Measurements from ENCODE around the gene PRRT1.
"Not testable (repeated sequence)": the region's sequence is repeated elsewhere in the genome, so short reads cannot be mapped to it uniquely, and the experiment has no call there.

Gene PRRT1

DNA sequence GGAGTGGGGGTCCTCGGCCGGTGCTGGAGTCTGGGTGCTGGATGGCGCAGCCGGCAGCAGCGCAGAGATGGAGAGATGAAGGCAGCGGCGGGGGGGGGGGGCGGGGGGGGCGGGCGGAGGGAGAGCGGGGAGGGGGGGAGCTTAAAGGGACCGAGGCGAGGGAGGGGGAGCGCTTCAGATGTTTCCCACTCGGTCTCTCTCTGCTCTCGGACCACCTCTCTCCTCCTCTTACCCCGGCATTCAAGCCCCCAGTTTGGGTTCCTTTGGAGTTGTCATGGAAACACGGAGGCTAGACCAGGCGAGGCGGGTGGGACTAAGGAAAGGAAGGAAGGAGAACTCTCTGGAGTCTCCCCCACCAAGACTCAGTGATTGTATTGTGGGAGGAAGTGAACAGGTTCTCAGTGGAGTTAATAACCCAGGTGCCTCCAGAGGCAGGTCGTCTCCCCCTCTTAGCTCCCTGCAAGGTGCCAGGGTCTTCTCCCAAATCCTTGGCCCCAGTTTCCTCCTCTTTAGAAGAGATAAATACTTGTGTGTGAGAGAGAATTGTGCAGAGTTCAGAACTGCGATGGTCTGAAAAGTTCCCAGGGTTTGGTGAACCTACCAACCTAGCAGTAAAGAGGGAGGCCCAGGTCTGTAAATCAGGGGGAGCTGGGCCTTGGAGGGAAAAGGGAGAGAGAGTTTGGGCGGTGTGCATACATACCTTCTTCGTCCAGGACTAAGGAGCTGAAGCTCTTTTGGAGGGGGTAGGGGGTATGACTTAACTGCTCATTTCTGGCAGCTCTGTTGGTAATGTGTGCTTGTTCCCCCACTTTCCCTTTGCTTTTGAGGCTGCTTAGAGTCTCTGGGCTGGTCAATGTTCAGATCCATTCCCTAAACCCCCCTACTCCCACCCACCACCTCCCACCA lies at the start of gene PRRT1:
TSS of gene PRRT1 (minus strand) at position 77 of the 906 bp plus-strand sequence. CDS start 112 bp downstream, outside the sequence.
- in situ Hi-C loops (cut with MboI; ENCODE audit: low sequenced_read_pairs) = no loop called here

DNA sequence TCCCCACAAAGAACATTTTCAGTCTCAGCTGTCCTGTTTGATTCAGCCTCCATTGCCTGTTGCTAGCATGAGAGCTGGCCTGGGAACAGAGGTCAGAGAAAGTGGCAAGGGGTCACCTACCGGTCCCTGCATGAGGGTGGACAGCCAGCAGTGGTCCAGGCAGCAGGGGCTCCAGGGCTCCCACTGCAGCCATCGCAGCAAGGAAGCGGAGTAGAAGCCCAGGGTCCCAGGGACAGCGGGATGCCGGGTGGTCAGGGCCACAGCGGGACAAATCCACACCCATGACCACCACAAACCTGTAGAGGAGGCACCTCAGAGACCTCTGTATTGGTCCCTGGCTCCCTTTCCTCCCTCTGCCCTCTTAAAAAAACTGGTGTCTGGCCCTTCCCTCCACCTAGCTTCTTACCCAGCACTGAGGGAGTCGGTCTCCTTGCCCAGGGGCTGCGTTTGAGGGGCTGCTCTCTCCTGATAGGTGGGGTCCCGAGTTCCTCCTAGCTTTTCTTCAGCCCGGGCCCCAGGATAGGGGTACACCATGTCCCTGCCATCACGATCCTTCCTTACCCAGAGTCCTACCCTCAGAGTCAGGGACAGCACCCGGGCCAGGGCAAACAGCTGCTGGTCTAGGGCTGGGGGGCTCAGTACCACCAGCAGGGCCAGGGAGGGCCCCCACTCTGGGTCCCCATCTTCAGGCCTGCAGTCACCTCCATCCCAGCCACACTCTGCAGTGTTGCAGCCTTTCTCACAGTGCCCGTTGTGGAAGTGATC lies 49.2 kb upstream of the PRRT1 start:
- in situ Hi-C loops (cut with MboI; ENCODE audit: low sequenced_read_pairs) = no loop called here

- in situ Hi-C loops (cut with MboI; ENCODE audit: low sequenced_read_pairs) = no loop called here
These were observed 47.1 kb upstream of the PRRT1 start for GRCh38 chr6:32198866-32199265.

- in situ Hi-C loops (cut with MboI; ENCODE audit: low sequenced_read_pairs) = no loop called here
These were observed 46.6 kb upstream of the PRRT1 start for GRCh38 chr6:32198345-32198696.

DNA sequence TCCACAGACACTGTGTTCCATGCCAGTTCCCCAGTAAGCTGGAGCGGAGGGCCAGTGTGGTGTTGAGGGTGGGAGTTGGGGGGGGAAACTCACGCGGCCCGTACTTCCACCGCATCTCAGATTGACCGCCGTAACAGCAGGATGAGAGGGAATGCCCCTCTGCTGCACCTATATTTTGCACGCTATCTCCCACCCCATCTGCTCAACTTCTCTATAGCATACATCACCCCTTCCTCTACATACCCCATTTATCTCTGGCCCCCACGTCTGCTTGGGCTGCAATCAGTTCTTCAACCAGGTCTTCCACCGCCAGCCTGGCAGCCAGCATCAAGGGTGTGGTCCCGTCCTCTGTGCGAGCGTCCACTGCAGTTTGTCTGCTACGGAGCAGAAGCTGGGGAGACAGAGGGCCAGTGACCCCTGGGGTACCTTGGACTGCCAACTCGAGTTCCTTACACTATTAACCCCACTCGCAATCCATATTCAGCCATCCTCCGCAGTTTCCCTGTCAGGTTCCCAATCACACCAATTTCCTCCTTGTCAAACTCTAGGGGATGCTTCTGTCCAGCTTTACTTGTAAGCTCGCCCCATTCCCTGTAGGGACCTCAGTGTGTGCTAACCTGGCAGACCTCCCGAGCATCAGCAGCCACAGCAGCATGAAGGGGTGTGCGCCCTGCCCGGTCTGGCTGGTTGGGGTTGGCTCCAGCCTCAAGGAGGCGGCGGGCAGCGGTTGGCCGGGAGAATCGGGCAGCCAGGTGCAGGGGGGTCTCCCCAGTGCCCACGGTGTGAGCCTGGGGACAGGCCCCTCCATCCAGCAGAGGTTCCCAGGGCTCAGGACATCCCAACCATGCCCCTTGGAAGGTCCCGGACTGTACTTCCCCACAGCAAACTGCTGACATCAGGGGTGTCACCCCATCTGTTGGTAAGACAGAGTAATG lies 45.2 kb upstream of the PRRT1 start:
- in situ Hi-C loops (cut with MboI; ENCODE audit: low sequenced_read_pairs) = no loop called here

GRCh38 chr6:32195902-32196681 lies 44.4 kb upstream of the PRRT1 start:
- in situ Hi-C loops (cut with MboI; ENCODE audit: low sequenced_read_pairs) = no loop called here

DNA sequence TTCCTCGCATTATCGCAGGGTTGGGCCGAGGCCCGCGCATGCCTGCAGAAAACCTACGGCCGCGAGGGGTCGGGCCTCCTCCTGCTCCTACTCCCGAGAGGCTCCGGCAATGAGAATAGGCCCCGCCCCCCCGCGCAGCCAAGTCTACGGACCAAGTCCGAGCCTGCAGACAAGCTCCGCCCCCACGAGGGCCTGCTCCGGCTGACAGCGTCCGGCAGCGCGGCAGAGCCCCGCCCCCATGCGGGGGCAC lies 43.8 kb upstream of the PRRT1 start:
- in situ Hi-C loops (cut with MboI; ENCODE audit: low sequenced_read_pairs) = no loop called here

DNA sequence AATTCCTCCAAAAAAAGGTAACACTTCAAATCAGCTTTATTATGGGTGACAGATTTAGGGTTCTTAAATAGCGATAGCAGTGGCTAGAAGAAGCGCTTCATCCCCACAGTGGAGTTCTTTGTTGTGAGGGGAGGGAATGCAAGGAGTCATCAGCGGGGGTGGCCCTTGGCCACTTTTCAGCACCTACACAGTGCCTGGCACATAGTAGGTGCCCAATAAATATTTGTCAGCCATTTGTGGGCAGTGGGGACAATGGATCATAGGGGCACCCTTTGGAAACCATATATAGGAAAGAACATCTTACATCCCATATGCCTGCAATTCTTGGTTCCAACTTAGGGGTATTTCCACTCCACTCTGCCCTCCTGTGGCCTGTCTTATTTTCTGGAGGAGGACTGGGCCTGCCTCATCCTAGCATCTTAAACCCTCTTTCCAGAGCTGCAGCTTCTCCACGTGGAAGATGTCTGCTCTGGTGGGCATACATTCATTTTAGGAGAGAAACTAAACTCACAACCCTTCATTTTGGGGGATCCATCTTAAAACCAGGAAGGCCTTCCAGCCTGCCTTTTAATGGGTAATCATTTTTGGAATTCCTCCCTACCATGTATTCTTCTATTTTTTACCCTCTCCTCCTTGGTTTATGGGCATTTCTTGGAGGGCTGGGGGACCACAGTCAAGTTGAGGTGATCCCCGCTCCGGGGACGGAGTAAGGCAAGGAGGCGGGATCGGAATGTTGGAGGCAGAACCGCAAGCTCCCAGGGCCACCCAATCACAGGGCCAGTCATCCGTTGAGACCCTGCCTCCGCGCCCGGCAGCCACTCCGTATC lies 43.3 kb upstream of the PRRT1 start:
- in situ Hi-C loops (cut with MboI; ENCODE audit: low sequenced_read_pairs) = no loop called here

GRCh38 chr6:32194388-32194787 lies 42.6 kb upstream of the PRRT1 start:
- in situ Hi-C loops (cut with MboI; ENCODE audit: low sequenced_read_pairs) = no loop called here

GRCh38 chr6:32193096-32193495 lies 41.4 kb upstream of the PRRT1 start:
- in situ Hi-C loops (cut with MboI; ENCODE audit: low sequenced_read_pairs) = not testable (repeated sequence)

GRCh38 chr6:32192608-32193039 lies 40.9 kb upstream of the PRRT1 start, which contains the start of gene GPSM3:
Gene GPSM3, minus strand, starts transcription at chr6:32192643. Its CDS starts 130 bp downstream, at chr6:32192513.
- in situ Hi-C loops (cut with MboI; ENCODE audit: low sequenced_read_pairs) = no loop called here

DNA sequence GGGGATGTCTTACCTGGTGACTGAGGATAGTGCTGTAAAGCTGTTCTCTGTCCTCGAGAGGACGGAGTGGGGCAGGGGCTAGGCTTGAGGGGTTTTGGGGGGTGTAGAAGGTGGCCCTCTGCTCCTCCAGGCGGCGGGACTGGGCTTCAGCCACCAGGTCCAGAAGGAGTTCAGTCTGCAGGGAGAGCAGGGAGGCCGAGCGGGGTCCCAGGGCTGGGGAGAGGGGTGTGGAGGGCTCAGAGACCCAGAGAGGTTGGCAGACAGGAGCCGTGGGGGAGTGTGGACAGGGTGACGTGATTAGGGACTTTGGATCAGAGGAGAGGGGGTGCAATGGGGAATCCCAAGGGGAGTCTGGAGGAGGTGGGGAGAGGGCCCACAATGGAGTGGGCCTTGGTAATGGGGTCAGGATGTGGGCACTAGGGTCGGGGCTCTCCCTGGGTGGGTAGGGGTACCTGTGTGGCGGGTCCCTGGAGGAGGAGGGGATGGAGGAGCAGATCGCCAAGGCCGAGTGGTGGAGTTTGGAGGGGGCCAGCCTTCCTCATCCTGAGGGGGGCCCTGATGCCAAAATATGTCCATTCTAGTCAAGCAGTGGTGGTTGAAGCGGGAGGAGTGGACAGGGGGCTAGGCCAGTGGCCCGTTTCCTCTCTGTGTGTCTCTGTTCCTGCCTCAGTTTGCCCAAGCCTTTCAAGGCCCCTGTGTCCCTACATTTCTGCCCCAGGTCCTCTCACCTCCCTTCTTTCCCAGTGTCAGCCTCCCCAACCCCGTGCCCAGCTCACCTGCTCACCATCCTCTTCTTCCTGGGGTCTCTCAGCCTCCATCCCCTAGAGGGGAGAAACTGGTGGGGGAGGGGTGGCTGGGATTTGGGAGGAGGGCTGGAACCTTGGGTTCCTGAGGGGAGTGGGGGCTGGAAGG lies 40.2 kb upstream of the PRRT1 start:
- in situ Hi-C loops (cut with MboI; ENCODE audit: low sequenced_read_pairs) = no loop called here

DNA sequence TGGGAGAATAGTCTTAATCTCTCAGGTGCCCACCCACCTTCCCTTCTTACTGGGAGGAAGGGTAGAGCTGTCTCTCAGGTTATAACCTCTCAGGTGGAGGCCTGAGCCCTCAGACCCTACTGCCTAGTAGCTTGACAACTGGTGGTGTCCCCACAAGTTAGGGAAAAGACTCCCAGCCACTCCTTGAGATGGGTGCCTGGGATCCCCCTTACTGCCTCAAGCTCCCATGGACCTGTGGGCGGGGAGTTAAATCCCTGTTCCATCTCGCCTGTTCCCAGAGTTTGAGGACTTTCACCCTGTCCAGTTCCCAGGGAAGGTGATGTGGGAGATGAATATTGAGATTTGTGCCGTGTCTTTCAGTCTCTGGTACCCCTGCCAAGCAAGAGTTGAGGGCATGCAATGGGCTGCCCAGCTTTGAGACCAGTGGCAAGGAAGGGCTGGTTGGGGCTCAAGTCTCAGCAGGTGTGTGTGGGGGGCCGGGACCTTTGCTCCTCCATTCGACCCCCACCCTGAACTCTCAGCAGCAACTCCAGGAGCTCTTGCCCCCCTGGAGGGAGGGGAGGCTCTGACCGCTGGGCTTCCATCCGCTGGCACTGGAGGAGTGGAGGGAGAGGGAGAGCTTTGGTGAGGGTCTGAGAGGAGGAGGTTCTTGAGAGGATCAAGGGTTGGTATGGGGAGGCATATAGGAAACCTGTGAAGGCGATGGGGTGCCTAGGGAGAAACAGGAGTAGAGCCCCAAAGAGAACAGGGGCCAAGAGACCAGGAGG lies 39.4 kb upstream of the PRRT1 start:
- in situ Hi-C loops (cut with MboI; ENCODE audit: low sequenced_read_pairs) = no loop called here

DNA sequence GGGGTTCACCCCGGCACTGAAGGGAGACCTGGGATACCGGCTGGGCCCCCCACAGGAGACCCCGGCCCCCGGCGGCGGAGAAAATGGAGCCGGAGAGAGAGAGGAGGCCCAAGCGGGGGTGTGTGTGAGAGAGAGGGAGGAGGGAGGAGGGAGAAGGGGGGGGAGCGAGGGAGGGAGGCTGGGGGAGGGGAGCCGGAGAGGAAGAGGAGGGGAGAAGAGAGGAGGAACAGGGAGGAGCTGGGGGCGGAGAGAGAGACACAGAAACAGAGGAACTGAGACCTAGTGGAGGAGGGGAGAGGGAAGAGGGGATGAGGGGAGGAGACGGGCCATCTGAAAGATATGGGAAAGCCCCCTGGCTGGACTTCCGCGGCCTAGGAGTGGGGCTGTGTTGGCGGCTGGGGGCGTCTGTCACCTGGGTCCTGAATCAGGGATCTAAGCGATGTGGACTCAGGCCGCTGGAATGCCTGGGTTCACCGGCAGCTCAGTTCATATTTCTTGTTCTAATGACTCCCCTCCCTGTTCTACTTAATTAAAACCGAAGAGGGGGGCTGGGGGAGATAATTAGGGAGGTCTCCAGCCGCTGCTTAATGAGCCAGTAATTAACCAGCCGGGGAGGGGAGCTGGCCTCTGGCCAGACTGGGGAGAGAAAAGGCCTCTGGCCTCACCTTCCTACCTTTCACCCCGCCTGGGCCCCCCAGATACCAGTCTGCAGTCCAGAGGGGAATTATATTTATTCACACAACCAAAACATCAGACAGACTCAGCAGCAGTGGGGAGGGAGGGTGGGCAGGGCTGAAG lies 38.5 kb upstream of the PRRT1 start, which contains the start of gene PBX2:
TSS of gene PBX2 (minus strand) at position 149 of the 798 bp plus-strand sequence. CDS start 287 bp downstream, outside the sequence.
- in situ Hi-C loops (cut with MboI; ENCODE audit: low sequenced_read_pairs) = no loop called here

GRCh38 chr6:32189742-32190053 lies 38.0 kb upstream of the PRRT1 start:
- in situ Hi-C loops (cut with MboI; ENCODE audit: low sequenced_read_pairs) = no loop called here

- in situ Hi-C loops (cut with MboI; ENCODE audit: low sequenced_read_pairs) = no loop called here
These were observed 37.5 kb upstream of the PRRT1 start for GRCh38 chr6:32189069-32189741.
